Measurements from ENCODE around the gene FLAD1. TPM values are rescaled to one million over a fixed set of nuclear protein-coding genes. Genes with fewer than 3 reads are reported as not detected.
A peak's percentile ranks its signal among the peaks of the same experiment; 100 is the strongest.

Gene FLAD1
- total and polyA plus RNA-seq, 2 of the 4 experiments (the other 2 are of a cell fraction) = 26.3 to 37.3 TPM

DNA sequence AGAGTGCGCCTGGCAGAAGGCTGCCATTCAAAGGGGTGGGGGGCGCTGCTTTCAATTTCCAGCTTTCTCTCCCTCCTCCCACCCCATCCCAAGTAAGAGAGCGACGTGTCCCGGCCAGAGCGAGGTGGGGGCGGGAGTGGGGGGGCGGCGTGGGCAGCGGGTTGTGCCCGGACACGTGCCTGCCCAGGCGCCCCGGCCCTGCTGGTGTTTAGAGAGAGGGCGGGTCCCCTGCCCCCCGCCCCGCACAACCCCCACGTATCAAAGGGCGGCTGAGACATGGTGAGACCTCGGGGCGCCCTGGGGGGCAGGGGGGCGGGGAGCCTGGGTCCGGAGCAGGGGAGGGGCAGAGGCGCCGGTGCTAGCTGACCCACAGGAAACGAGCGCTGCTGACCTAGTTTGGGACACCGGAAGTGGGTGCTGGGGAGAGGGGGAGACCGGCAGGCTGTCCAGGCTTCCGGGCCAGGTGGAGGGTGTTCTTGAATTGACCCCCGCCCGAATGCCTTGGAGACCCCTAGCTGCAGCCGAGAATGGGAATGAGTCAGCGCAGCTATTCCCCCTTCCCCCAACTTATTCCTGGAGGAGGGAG is 20.7 kb downstream of the FLAD1 start:
- Histone ChIP-seq H3K4me2 (ENCODE audit: low read depth, low read length) (peak overlapping the region; percentile 96), H3K56ac (ENCODE audit: extremely low read depth, insufficient read depth, low read length) (peak overlapping the region; percentile 71; the same call in 1 of the 2 replicates), H2BK5ac (ENCODE audit: low read depth, low read length, poor library complexity, severe bottlenecking) (peak overlapping the region; percentile 91), H3K4ac (ENCODE audit: low read depth, low read length) (peak overlapping the region; percentile 99), H3K79me1 (ENCODE audit: low read depth in 1 of 2, low read length in 2 of 2) (peaks cover 14 to 71% of the 10 kb centered on the region in 2 experiments), H2AK9ac (replicated peaks; ENCODE audit: low read depth, low read length, poor library complexity) (peak overlapping the region; percentile 99), H4K5ac (ENCODE audit: low read depth, low read length) (peak overlapping the region; percentile 88), H3K9ac (ENCODE audit: low read depth, low read length) (peak overlapping the region; percentile 95), H3K27me3 (ENCODE audit: control insufficient read depth, insufficient read depth, low read length) (no peaks in the 10 kb centered on the region), H3K9me3 (ENCODE audit: control insufficient read depth, insufficient read depth, low read length) (no peaks in the 10 kb centered on the region), H3K36me3 (ENCODE audit: control insufficient read depth, insufficient read depth, low read length) (no peaks in the 10 kb centered on the region; the same call in none of the 2 replicates), H3K14ac (replicated peaks; ENCODE audit: low read depth, low read length) (peak overlapping the region; percentile 95), H2AK5ac (ENCODE audit: low read depth, low read length) (peak overlapping the region; percentile 99), H2BK15ac (ENCODE audit: low read depth, low read length) (peak overlapping the region; percentile 97; the same call in 2 of the 3 replicates), H4K20me1 (ENCODE audit: insufficient read depth, low read length) (no peaks in the 10 kb centered on the region; the same call in 1 of the 2 replicates), H3K4me3 (ENCODE audit: insufficient read depth, low read depth, low read length) (peak overlapping the region; percentile 98), H3K27ac (ENCODE audit: insufficient read depth, low read length) (peak overlapping the region; percentile 96), H3K23ac (ENCODE audit: low read depth, low read length) (peak overlapping the region; percentile 90), H3K18ac (ENCODE audit: low read depth, low read length) (peak overlapping the region; percentile 87), H4K91ac (ENCODE audit: insufficient read depth, low read depth, low read length) (peak overlapping the region; percentile 98), H2BK120ac (ENCODE audit: low read depth, low read length) (peak overlapping the region; percentile 90), H2AFZ (replicated peaks; ENCODE audit: low read length, poor library complexity) (peak overlapping the region; percentile 93), H3K9me1 (ENCODE audit: insufficient read depth, low read length) (peaks cover 12% of the 10 kb centered on the region), H4K8ac (ENCODE audit: low read depth in 2 of 2, low read length in 2 of 2) (peak overlapping the region; percentile 92 to 98), H2BK20ac (ENCODE audit: low read depth, low read length) (peak overlapping the region; percentile 87), H3K4me1 (ENCODE audit: control insufficient read depth, insufficient read depth, low read length) (peaks cover 21% of the 10 kb centered on the region)
- peak; percentile 7 for ATAC-seq (ENCODE audit: low read depth)
- 0% methylated on average over 1 of the region's 34 CpGs; no CpG with 5 or more reads in 1 of the 2 experiments for WGBS, 2 experiments (ENCODE audit: extremely low coverage in 2 of 2, insufficient read length in 1 of 2)
- ChIA-PET POLR2A (ENCODE audit: unreplicated experiment) (no interaction called here), CTCF (interaction anchor here (1.6 kb wide), 1 partner anchor 13 kb away, joined by 7 read pairs; no protein-coding TSS in a partner anchor)
- BruUV-seq (replicated peaks) = no TSS peak
- dilution Hi-C loops (cut with HindIII; ENCODE audit: low sequenced_read_pairs, unreplicated experiment) (no loop called here), in situ Hi-C loops (cut with MboI; ENCODE audit: low sequenced_read_pairs) (no loop called here), intact Hi-C loops (cut with micrococcal nuclease) (loop anchor here (5.0 kb wide), 1 partner anchor 48 kb away; the partner anchor contains the start of gene ADAM15)
- TF ChIP-seq CEBPB (IDR thresholded peaks at IDR 0.05; ENCODE audit: low read depth, low read length) (no peak), MAZ (IDR thresholded peaks at IDR 0.05; ENCODE audit: borderline replicate concordance, low read depth, low read length) (peak; percentile 28; the same call in 1 of the 2 replicates), MXI1 (IDR thresholded peaks at IDR 0.05; ENCODE audit: borderline replicate concordance, low read depth, low read length) (peak; percentile 48; the same call in 1 of the 2 replicates), BHLHE40 (IDR thresholded peaks at IDR 0.05; ENCODE audit: low read depth, low read length) (peak; percentile 54; the same call in 1 of the 2 replicates), ELK1 (IDR thresholded peaks at IDR 0.05; ENCODE audit: borderline replicate concordance, low read depth, low read length) (no peak), SMC3 (IDR thresholded peaks at IDR 0.05; ENCODE audit: low read depth, low read length) (no peak)
- DNase-seq = peak; percentile 38
